GM12878 (cell line): Measurements from ENCODE around the gene USH2A. TPM values are rescaled to one million over a fixed set of nuclear protein-coding genes. Genes with fewer than 3 reads are reported as not detected.

Experiments used
- ATAC-seq: fragments of 200-7000 bp; cut with Tn5 transposase; 3 replicates; pipeline ENCODE4 v1.9.1; 2020; ENCODE audit warnings: mild to moderate bottlenecking, moderate library complexity
- BruUV-seq: library from RNA; stranded (reverse); fragments of 400-500 nt; replicated peaks from 2 replicates; lab custom pipeline; 2021; lab: Mats Ljungman, UMichigan
- CTCF ChIA-PET: fragments of 300-600 bp; sonication (Branson Sonifier 250); formaldehyde crosslinking; extraction: SDS; loops from one replicate; lab custom pipeline; 2021; ENCODE audit warnings: inconsistent platforms; lab: Yijun Ruan, JAX
- POLR2A ChIA-PET: fragments of 350-600 bp; formaldehyde crosslinking; extraction: SDS; loops from one replicate; lab custom pipeline; 2021; ENCODE audit warnings: inconsistent platforms; lab: Charles Lee
- RAD21 ChIA-PET: fragments of 300-600 bp; sonication (Branson Sonifier 250); formaldehyde crosslinking; loops from one replicate; lab custom pipeline; 2023; ENCODE audit warnings: antibody characterized with exemption; ENCODE audit not compliant: unreplicated experiment; lab: Charles Lee
- SMC1A ChIA-PET: fragments of 300-600 bp; sonication (Branson Sonifier 250); formaldehyde crosslinking; loops from one replicate; lab custom pipeline; 2023; ENCODE audit not compliant: unreplicated experiment, uncharacterized antibody; lab: Charles Lee
- DNase-seq: peaks from one replicate; pipeline ENCODE4 v3.0.0-alpha.2; 2011; ENCODE audit warnings: low read depth, low spot score
- FAIRE-seq: peaks from 3 replicates; lab custom pipeline; 2011; peaks lifted over from hg19 to GRCh38; lab: Jason Lieb, UNC
- H2AFZ ChIP-seq: 2 replicates; pipeline ENCODE4 v1.6.0; 2011; ENCODE audit warnings: low read depth, low read length, control low read depth; ENCODE audit not compliant: control insufficient read depth
- H3K27ac ChIP-seq: 2 replicates; pipeline ENCODE4 v1.5.1; 2011; ENCODE audit warnings: control low read depth; ENCODE audit not compliant: control insufficient read depth, insufficient read depth
- H3K27me3 ChIP-seq, 2 experiments: replicated peaks in 1 of 2; 2 replicates each; pipeline versions ENCODE4 v1.6.0 to v1.6.1; 2011; ENCODE audit warnings: low read length in 1 of 2; ENCODE audit not compliant: control insufficient read depth in 2 of 2, insufficient read depth in 2 of 2
- H3K36me3 ChIP-seq, 2 experiments: 2 replicates each; pipeline ENCODE4 v1.5.1; 2011; ENCODE audit warnings: low read length in 1 of 2; ENCODE audit not compliant: control insufficient read depth in 2 of 2, insufficient read depth in 2 of 2
- H3K4me1 ChIP-seq: 2 replicates; pipeline ENCODE4 v1.6.1; 2011; ENCODE audit warnings: mild to moderate bottlenecking, low read length, moderate library complexity, mixed read lengths; ENCODE audit not compliant: control insufficient read depth, insufficient read depth
- H3K4me2 ChIP-seq: 2 replicates; pipeline ENCODE4 v1.6.0; 2011; ENCODE audit warnings: control low read depth; ENCODE audit not compliant: control insufficient read depth, insufficient read depth
- H3K4me3 ChIP-seq: fragments of 200-600 bp; sonication (generic); 2 replicates; pipeline ENCODE4 v1.5.1; 2016
- H3K79me2 ChIP-seq: 2 replicates; pipeline ENCODE4 v1.6.0; 2011; ENCODE audit warnings: low read length; ENCODE audit not compliant: control insufficient read depth, insufficient read depth
- H3K9ac ChIP-seq: 2 replicates; pipeline ENCODE4 v1.8.0; 2011; ENCODE audit warnings: low read length, control low read depth, mixed read lengths; ENCODE audit not compliant: control insufficient read depth, insufficient read depth
- H3K9me3 ChIP-seq: replicated peaks from 3 replicates; pipeline ENCODE4 v1.5.1; 2011; ENCODE audit warnings: mild to moderate bottlenecking, low read length; ENCODE audit not compliant: control insufficient read depth, insufficient read depth
- H4K20me1 ChIP-seq: 2 replicates; pipeline ENCODE4 v1.6.0; 2011; ENCODE audit not compliant: control insufficient read depth, insufficient read depth
- IRF3 ChIP-seq: fragments of 450-650 bp; IDR thresholded peaks from 2 replicates; pipeline ENCODE4 v1.6.1; 2014; ENCODE audit warnings: mild to moderate bottlenecking
- RAD51 ChIP-seq: fragments of 450-650 bp; IDR thresholded peaks from 2 replicates; pipeline ENCODE4 v1.6.1; 2016; ENCODE audit warnings: moderate library complexity, mild to moderate bottlenecking, inconsistent platforms
- SKIL ChIP-seq: fragments of 450-650 bp; IDR thresholded peaks from 2 replicates; pipeline ENCODE4 v1.6.1; 2017; ENCODE audit warnings: mild to moderate bottlenecking, low read depth, inconsistent platforms; ENCODE audit not compliant: poor library complexity, severe bottlenecking
- SREBF1 ChIP-seq: IDR thresholded peaks from 2 replicates; pipeline ENCODE4 v1.6.1; 2012; ENCODE audit warnings: mild to moderate bottlenecking, low read length
- WGBS: methylation state at CpG from one replicate; pipeline ENCODE4 v1.1.6; 2016; ENCODE audit warnings: low lambda C conversion rate; ENCODE audit not compliant: insufficient replicate concordance, insufficient coverage; ENCODE audit errors: missing lambda C conversion rate; 5-methylcytosine and 5-hydroxymethylcytosine counted together
- in situ Hi-C: fragments of 300-500 bp; cut with MboI; formaldehyde crosslinking; loops from 9 replicates; pipeline ENCODE4 v1.14.3; 2018; ENCODE audit warnings: mixed read lengths
- intact Hi-C: fragments of 100-400 bp; cut with micrococcal nuclease; formaldehyde crosslinking; loops from one replicate; pipeline ENCODE4 v1.14.2; 2022; ENCODE audit not compliant: unreplicated experiment
- polyA plus RNA-seq, 11 experiments: library from polyadenylated mRNA; depleted of rRNA in 4 of 11; unstranded in 6 of 11; stranded (reverse) in 5 of 11; fragments of >200 nt; fragmentation: Nextera tagmentation in 4 of 11; fragmentation: Illumina TruSeq in 1 of 11; extraction: Ambion mirVana in 4 of 11; extraction: Trizol in 1 of 11; gene quantifications; 1 replicate in 1 of 11; 2 replicates in 10 of 11; pipeline versions ENCODE4 v1.2.1 to v1.2.3, GENCODE V29; 2011 to 2016; ENCODE audit warnings: inconsistent platforms in 2 of 11, missing spikeins in 2 of 11, low read depth in 1 of 11
- total RNA-seq, 4 experiments: library from RNA; depleted of rRNA in 3 of 4; stranded (reverse); fragments of >200 nt in 3 of 4; fragmentation: Illumina TruSeq in 1 of 4; extraction: Trizol in 1 of 4; gene quantifications; 2 replicates each; pipeline versions ENCODE4 v1.2.1 to v1.2.3, GENCODE V29; 2013 to 2021

USH2A gene
- total and polyA plus RNA-seq, 10 of the 15 experiments (the other 5 are each of a cell fraction or from before 2014, with no cell fraction given), result under 0.01 to 0.20 (median 0.01) TPM; not detected in 2

- no peak for FAIRE-seq
- no peak overlapping the region for H3K4me2 ChIP-seq
Observed at GRCh38 chr1:216250861-216251260, 172.4 kb downstream of the USH2A start.

More at GRCh38 chr1:216250861-216251260, 172.4 kb downstream of the USH2A start:
- H3K36me3 ChIP-seq, result no peaks in the 10 kb centered on the region
- no peak for TF ChIP-seq SREBF1
- no peak for TF ChIP-seq SKIL
- TF ChIP-seq RAD51, result no peak
- no peak for TF ChIP-seq IRF3
- TF ChIP-seq, all 136 proteins: peak for 0
- intact Hi-C loops (no loop called here), in situ Hi-C loops (no loop called here)
- H3K27me3 ChIP-seq, result no peaks in the 10 kb centered on the region
- RAD21 ChIA-PET, result no interaction called here
- H3K4me3 ChIP-seq, result no peak overlapping the region
- H3K4me1 ChIP-seq, result no peaks in the 10 kb centered on the region
- H3K9ac ChIP-seq, result no peak overlapping the region
- no peak for DNase-seq
- CTCF ChIA-PET, result no interaction called here
- H2AFZ ChIP-seq, result no peak overlapping the region
- no peaks in the 10 kb centered on the region for H4K20me1 ChIP-seq
- POLR2A ChIA-PET, result no interaction called here
- no peaks in the 10 kb centered on the region for H3K9me3 ChIP-seq
- 41% methylated on average over 5 of the region's 5 CpGs for WGBS
- H3K79me2 ChIP-seq, result no peaks in the 10 kb centered on the region
- no peak overlapping the region for H3K27ac ChIP-seq
- BruUV-seq, result no TSS peak
- no peak for ATAC-seq
- SMC1A ChIA-PET, result no interaction called here
